WTC11 (cell line): ENCODE data around the gene RNPS1.

ENCODE experiments used
- CREM ChIP-seq: sonication (generic); formaldehyde crosslinking; IDR thresholded peaks from 2 replicates; pipeline ENCODE4 v1.8.1; 2022; ENCODE audit warnings: mild to moderate bottlenecking, missing genetic modification reagents, moderate library complexity
- ELF4 ChIP-seq: sonication (generic); formaldehyde crosslinking; IDR thresholded peaks from 2 replicates; pipeline ENCODE4 v1.8.1; 2022; ENCODE audit warnings: low read depth, mild to moderate bottlenecking, moderate library complexity, missing genetic modification reagents
- ESRRA ChIP-seq: sonication (generic); formaldehyde crosslinking; IDR thresholded peaks from 2 replicates; pipeline ENCODE4 v1.8.1; 2022; ENCODE audit warnings: mild to moderate bottlenecking, missing genetic modification reagents, borderline replicate concordance
- HMGXB4 ChIP-seq: sonication (generic); formaldehyde crosslinking; IDR thresholded peaks from 2 replicates; pipeline ENCODE4 v1.8.1; 2023; ENCODE audit warnings: mild to moderate bottlenecking, moderate library complexity, missing genetic modification reagents
- NR1H2 ChIP-seq: sonication (generic); formaldehyde crosslinking; IDR thresholded peaks from 2 replicates; pipeline ENCODE4 v1.9.0; 2021; ENCODE audit warnings: mild to moderate bottlenecking, moderate library complexity, missing genetic modification reagents
- NR2C2 ChIP-seq: sonication (generic); formaldehyde crosslinking; IDR thresholded peaks from 2 replicates; pipeline ENCODE4 v1.8.0; 2022; ENCODE audit warnings: mild to moderate bottlenecking, missing genetic modification reagents
- SMAD4 ChIP-seq: sonication (generic); formaldehyde crosslinking; IDR thresholded peaks from 2 replicates; pipeline ENCODE4 v1.8.0; 2022; ENCODE audit warnings: mild to moderate bottlenecking, missing genetic modification reagents
- ZSCAN18 ChIP-seq: fragments of 250-450 bp; sonication (Bioruptor Pico); IDR thresholded peaks from 2 replicates; pipeline ENCODE4 v2.1.2; 2022; ENCODE audit warnings: mild to moderate bottlenecking, moderate library complexity
- TF ChIP-seq, protein P1 (sequence below): fragments of 200-600 bp; IDR thresholded peaks from 2 replicates; pipeline ENCODE4 v1.8.0; 2022; ENCODE audit warnings: antibody characterized with exemption
- TF ChIP-seq, protein P2 (sequence below): sonication (generic); formaldehyde crosslinking; IDR thresholded peaks from 2 replicates; pipeline ENCODE4 v1.8.1; 2023; ENCODE audit warnings: mild to moderate bottlenecking, missing genetic modification reagents, moderate library complexity
- TF ChIP-seq, protein P3 (sequence below): sonication (generic); formaldehyde crosslinking; IDR thresholded peaks from 2 replicates; pipeline ENCODE4 v1.8.1; 2022; ENCODE audit warnings: mild to moderate bottlenecking, missing genetic modification reagents, moderate library complexity, borderline replicate concordance

- TF ChIP-seq HMGXB4 (CRISPR knock-in tag): no peak
- TF ChIP-seq, protein P1, sequence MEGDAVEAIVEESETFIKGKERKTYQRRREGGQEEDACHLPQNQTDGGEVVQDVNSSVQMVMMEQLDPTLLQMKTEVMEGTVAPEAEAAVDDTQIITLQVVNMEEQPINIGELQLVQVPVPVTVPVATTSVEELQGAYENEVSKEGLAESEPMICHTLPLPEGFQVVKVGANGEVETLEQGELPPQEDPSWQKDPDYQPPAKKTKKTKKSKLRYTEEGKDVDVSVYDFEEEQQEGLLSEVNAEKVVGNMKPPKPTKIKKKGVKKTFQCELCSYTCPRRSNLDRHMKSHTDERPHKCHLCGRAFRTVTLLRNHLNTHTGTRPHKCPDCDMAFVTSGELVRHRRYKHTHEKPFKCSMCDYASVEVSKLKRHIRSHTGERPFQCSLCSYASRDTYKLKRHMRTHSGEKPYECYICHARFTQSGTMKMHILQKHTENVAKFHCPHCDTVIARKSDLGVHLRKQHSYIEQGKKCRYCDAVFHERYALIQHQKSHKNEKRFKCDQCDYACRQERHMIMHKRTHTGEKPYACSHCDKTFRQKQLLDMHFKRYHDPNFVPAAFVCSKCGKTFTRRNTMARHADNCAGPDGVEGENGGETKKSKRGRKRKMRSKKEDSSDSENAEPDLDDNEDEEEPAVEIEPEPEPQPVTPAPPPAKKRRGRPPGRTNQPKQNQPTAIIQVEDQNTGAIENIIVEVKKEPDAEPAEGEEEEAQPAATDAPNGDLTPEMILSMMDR: no peak
- no peak for TF ChIP-seq CREM
- TF ChIP-seq NR2C2 (CRISPR knock-in tag): no peak
- TF ChIP-seq SMAD4 (CRISPR knock-in tag): no peak
- TF ChIP-seq, protein P2, sequence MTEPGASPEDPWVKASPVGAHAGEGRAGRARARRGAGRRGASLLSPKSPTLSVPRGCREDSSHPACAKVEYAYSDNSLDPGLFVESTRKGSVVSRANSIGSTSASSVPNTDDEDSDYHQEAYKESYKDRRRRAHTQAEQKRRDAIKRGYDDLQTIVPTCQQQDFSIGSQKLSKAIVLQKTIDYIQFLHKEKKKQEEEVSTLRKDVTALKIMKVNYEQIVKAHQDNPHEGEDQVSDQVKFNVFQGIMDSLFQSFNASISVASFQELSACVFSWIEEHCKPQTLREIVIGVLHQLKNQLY: no peak
- TF ChIP-seq ESRRA (CRISPR knock-in tag): no peak
- TF ChIP-seq ELF4 (CRISPR knock-in tag): no peak
- TF ChIP-seq, protein P3, sequence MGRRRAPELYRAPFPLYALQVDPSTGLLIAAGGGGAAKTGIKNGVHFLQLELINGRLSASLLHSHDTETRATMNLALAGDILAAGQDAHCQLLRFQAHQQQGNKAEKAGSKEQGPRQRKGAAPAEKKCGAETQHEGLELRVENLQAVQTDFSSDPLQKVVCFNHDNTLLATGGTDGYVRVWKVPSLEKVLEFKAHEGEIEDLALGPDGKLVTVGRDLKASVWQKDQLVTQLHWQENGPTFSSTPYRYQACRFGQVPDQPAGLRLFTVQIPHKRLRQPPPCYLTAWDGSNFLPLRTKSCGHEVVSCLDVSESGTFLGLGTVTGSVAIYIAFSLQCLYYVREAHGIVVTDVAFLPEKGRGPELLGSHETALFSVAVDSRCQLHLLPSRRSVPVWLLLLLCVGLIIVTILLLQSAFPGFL (CRISPR knock-in tag): no peak
- TF ChIP-seq NR1H2 (CRISPR knock-in tag): no peak
- no peak for TF ChIP-seq ZSCAN18 (CRISPR knock-in tag)
These were observed 34.7 kb downstream of the RNPS1 start for GRCh38 chr16:2233046-2233775.
